Brain pericyte (primary cell): ENCODE measurements around the gene VASP.

Experiments used
- DNase-seq: peaks from one replicate; pipeline ENCODE4 v3.0.0-alpha.2; 2012; ENCODE audit warnings: low read depth, low spot score

The VASP gene

GRCh38 chr19:45473682-45474605 lies 33.3 kb upstream of the VASP start:
- no peak for DNase-seq

- DNase-seq: no peak
Observed at GRCh38 chr19:45474606-45475521, 32.4 kb upstream of the VASP start.

- DNase-seq: no peak
Observed at GRCh38 chr19:45475537-45476291, 31.6 kb upstream of the VASP start.

- no peak for DNase-seq
Observed at GRCh38 chr19:45476304-45476703, 31.0 kb upstream of the VASP start.

- no peak for DNase-seq
Observed at GRCh38 chr19:45477186-45477585, 30.1 kb upstream of the VASP start.

GRCh38 chr19:45477713-45478453 lies 29.4 kb upstream of the VASP start:
- no peak for DNase-seq

- peak; percentile 70 for DNase-seq
Observed at GRCh38 chr19:45478454-45479238, 28.6 kb upstream of the VASP start.

GRCh38 chr19:45483033-45483432 lies 24.2 kb upstream of the VASP start:
- DNase-seq: no peak

GRCh38 chr19:45484273-45484945 lies 22.9 kb upstream of the VASP start:
- no peak for DNase-seq

- peak; percentile 77 for DNase-seq
Observed at GRCh38 chr19:45485305-45486077, 21.8 kb upstream of the VASP start.

GRCh38 chr19:45488708-45489107 lies 18.6 kb upstream of the VASP start:
- no peak for DNase-seq

- DNase-seq: no peak
Observed at GRCh38 chr19:45489216-45489855, 17.9 kb upstream of the VASP start.

GRCh38 chr19:45492137-45492626 lies 15.1 kb upstream of the VASP start:
- no peak for DNase-seq

- no peak for DNase-seq
Observed at GRCh38 chr19:45492627-45493470, 14.4 kb upstream of the VASP start.

GRCh38 chr19:45494261-45494916 lies 12.9 kb upstream of the VASP start:
- DNase-seq: no peak

- no peak for DNase-seq
Observed at GRCh38 chr19:45495178-45495577, 12.1 kb upstream of the VASP start.
